Astrocyte of the cerebellum (primary cell): ENCODE results near the gene TLX3.
"Not testable (repeated sequence)": the region's sequence is repeated elsewhere in the genome, so short reads cannot be mapped to it uniquely, and the experiment has no call there.

Source experiments
- DNase-seq: peaks from one replicate; pipeline ENCODE4 v3.0.0-alpha.2; 2011; ENCODE audit warnings: low read depth
- H3K4me3 ChIP-seq: 2 replicates; pipeline ENCODE4 v1.5.1; 2011; ENCODE audit warnings: mild to moderate bottlenecking, low read depth, low read length, moderate library complexity
- CTCF ChIP-seq: IDR thresholded peaks from 2 replicates; pipeline ENCODE4 v1.5.1; 2012; ENCODE audit warnings: low read length, low read depth, moderate library complexity, mild to moderate bottlenecking; ENCODE audit errors: missing control alignments
- in situ Hi-C: cut with HindIII; loops from 2 replicates; pipeline ENCODE4 v1.10.0; 2017; ENCODE audit warnings: low sequenced_read_pairs

The TLX3 gene

DNA sequence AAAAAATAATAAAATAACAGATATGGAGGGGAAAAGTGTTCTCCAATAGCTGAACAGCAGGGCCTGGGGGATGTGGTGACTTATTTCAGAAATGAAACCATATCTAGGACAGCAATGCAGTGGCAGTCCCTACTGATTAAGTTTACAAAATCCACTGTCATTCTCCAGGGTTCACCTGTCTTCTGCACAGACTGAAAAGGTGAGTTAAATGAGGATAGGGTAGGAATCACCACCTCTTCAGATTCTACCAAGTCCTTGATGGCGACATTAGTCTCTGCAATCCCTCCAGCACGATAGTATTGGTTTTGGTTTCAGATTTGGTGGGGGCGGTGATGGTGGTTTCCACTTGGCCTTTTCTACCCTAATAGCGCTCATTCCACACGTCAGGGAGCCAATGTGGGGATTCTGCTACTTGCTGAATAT is 46.3 kb downstream of the TLX3 start:
- no peak for DNase-seq
- TF ChIP-seq CTCF: no peak
- H3K4me3 ChIP-seq: no peak overlapping the region
- in situ Hi-C loops: no loop called here

GRCh38 chr5:171357843-171358242 is 48.8 kb downstream of the TLX3 start:
- DNase-seq: no peak
- no peak for TF ChIP-seq CTCF
- in situ Hi-C loops: no loop called here
- no peak overlapping the region for H3K4me3 ChIP-seq

- in situ Hi-C loops, DNase-seq: not testable (repeated sequence)
Observed at GRCh38 chr5:171361151-171361550, 52.1 kb downstream of the TLX3 start.

More at GRCh38 chr5:171361151-171361550, 52.1 kb downstream of the TLX3 start:
- not testable (repeated sequence) for H3K4me3 ChIP-seq
